ENCODE measurements around the gene TEX51.

DNA sequence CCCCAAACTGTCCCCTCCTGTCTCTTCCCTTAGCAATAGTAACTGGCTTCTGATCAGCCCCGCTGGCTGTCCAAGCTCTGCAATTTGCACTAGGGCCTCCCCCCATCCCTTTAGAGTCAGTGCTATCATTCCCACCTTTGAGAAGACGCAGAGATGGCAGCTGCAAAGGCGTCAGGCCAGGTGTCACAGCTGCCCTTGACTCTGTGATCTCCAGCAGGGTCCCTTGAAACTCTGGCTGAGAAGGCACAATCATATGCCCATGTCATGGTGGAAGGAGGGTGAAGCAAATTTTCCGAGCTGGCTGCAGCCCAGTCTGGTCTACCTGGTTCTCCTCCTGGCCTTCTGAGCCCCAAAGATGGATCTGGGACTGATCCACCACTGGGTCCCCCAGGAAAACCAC is 49.2 kb upstream of the TEX51 start:
- TF ChIP-seq IKZF3 (tag by site-specific recombination; IDR thresholded peaks at IDR 0.05): no peak
- TF ChIP-seq, protein P1, sequence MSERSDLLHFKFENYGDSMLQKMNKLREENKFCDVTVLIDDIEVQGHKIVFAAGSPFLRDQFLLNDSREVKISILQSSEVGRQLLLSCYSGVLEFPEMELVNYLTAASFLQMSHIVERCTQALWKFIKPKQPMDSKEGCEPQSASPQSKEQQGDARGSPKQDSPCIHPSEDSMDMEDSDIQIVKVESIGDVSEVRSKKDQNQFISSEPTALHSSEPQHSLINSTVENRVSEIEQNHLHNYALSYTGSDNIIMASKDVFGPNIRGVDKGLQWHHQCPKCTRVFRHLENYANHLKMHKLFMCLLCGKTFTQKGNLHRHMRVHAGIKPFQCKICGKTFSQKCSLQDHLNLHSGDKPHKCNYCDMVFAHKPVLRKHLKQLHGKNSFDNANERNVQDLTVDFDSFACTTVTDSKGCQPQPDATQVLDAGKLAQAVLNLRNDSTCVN (tag by site-specific recombination; optimal IDR thresholded peaks at IDR 0.05): no peak
- TF ChIP-seq, protein P2, sequence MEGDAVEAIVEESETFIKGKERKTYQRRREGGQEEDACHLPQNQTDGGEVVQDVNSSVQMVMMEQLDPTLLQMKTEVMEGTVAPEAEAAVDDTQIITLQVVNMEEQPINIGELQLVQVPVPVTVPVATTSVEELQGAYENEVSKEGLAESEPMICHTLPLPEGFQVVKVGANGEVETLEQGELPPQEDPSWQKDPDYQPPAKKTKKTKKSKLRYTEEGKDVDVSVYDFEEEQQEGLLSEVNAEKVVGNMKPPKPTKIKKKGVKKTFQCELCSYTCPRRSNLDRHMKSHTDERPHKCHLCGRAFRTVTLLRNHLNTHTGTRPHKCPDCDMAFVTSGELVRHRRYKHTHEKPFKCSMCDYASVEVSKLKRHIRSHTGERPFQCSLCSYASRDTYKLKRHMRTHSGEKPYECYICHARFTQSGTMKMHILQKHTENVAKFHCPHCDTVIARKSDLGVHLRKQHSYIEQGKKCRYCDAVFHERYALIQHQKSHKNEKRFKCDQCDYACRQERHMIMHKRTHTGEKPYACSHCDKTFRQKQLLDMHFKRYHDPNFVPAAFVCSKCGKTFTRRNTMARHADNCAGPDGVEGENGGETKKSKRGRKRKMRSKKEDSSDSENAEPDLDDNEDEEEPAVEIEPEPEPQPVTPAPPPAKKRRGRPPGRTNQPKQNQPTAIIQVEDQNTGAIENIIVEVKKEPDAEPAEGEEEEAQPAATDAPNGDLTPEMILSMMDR (tag by site-specific recombination; IDR thresholded peaks at IDR 0.05): no peak
- TF ChIP-seq SCRT2 (tag by site-specific recombination; IDR thresholded peaks at IDR 0.05): no peak
- TF ChIP-seq, protein P3, sequence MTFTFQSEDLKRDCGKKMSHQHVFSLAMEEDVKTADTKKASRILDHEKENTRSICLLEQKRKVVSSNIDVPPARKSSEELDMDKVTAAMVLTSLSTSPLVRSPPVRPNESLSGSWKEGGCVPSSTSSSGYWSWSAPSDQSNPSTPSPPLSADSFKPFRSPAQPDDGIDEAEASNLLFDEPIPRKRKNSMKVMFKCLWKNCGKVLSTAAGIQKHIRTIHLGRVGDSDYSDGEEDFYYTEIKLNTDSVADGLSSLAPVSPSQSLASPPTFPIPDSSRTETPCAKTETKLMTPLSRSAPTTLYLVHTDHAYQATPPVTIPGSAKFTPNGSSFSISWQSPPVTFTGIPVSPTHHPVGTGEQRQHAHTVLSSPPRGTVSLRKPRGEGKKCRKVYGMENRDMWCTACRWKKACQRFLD (tag by site-specific recombination; IDR thresholded peaks at IDR 0.05): no peak
- TF ChIP-seq ZNF670 (tag by site-specific recombination; IDR thresholded peaks at IDR 0.05; ENCODE audit: low read depth): no peak
- no peak for TF ChIP-seq ZNF843 (tag by site-specific recombination; IDR thresholded peaks at IDR 0.05)
- TF ChIP-seq HOXD13 (CRISPR knock-in tag; IDR thresholded peaks at IDR 0.05; ENCODE audit: borderline replicate concordance): no peak
- no peak for TF ChIP-seq ZNF211 (tag by site-specific recombination; IDR thresholded peaks at IDR 0.05; ENCODE audit: low read depth)
- no peak for TF ChIP-seq BCL11A (tag by site-specific recombination; IDR thresholded peaks at IDR 0.05; ENCODE audit: low read depth)

Measured in HEK293 (cell line).